SKM-1 treated with dmso at 0.1 percent for 144 hours (cell line): ENCODE results near the gene COL6A1.

Source experiments
- DNase-seq: peaks from one replicate; lab custom pipeline; 2025; ENCODE audit not compliant: unreplicated experiment; lab: John Stamatoyannopoulos, UW

The COL6A1 gene

DNA sequence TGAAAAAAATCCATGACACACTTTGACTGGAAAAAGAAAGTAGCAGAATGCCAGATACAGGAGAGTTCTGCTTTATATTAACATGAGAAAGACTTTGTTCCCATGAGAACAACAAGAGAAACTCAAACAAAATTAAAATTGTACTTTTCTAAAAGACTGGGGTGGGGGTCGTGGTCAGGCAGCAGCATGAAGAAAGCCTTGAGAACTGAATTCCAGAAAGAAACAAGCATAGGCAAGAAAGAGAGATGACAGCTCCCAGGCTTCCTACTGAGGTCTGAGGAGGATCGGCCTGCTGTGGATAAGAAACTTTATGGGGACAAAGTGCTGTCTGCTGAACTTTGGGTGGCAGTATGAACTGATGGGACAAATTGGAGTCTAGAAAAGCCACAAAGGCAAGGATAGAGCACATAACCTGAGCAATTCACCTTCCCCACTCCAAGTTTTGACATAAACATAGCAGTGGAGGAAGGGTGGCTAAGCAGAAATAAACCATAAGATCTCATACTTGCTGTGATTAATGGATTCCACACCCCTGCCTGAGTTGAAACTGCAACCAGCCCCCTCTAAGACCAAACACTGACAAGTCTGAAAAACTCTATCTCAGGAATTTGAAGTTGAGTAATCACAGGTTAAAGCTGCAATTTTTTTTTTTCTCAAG, 43.7 kb downstream of the COL6A1 start:
- DNase-seq = no peak

DNA sequence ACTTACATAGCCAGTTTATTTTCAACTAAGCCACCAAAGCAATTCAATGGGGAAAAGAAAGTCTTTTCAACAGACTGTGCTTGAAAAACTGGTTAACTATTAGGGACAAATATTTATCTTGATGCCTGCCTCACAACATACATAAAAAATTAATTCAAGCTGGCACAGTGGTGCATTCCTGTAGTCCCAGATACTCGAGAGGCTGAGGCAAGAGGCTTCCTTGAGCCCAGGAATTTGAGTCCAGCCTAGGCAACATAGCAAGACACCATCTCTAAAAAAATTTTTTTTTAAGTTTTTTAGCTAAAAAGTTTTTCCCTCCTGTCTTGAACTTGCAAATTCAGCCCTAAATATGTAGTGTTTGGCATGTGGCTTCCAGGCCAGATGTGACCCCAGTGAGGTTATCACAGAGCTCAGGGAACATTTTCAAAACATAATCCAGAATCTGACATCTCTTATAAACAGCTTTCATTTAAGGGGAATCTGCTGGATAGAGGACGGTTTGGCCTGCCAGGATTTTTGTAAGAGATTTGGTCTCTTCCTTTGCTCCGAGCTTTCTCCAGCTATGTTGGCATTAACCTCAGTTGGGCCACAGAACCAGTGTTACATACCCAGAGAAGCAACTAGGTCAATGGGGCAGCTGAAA, 46.4 kb downstream of the COL6A1 start:
- DNase-seq = no peak

DNA sequence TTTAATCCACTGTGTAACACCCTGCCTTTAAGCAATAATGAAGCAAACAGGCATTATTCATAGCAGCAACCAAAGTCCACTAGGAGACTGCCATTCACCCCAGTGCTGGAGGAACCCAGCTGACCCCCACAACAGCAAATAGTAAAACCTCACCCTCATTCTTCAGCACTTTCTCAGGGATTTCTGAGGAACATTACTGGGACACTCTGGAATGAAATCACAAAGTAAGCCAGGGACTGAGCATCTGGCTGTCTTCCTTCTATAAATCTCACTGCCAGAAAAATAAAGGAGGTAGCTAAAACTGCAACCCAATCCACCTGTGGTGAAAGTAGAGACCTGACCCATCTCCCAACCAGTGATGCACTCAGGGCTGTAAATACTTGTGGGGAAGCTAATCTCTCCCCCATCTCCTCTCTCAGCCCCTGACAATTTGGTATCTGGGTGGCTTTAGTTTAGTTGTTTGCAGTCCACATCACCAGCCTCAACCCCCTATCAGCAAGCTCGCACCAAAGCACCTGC, 47.1 kb downstream of the COL6A1 start:
- DNase-seq = no peak

DNA sequence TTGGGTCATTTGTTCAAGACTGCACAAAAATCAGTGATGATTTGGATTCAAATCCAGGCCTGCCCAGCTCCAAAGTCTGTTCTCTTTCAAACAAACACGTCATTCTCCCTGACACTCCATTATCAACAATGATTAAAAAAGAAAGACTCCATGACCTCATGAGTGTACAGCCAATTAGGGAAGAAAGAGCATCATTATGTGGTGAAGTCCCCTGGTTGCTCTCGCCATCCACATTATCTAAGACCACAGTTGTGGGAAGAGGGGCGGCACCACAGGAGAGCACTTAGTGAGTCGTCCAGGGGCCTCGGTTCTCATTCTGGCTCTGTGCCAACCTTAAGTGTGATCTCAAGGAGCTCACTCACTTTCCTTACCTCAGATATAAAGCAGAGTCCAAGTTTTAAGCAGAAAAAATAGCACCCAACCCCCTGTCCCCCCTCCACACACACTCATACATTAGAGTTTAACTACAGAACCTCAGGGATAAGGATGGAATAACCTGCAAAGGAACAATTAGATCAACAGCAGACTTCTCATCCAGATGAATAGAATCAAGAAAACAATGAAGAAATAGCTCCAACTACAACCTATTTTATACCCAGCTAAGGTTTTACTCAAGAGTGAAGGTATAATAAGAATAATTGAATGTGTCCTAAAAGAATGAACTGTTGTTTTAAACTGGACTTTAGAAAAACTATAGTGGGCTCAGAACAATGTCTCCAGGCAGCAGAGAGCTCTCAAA, 47.8 kb downstream of the COL6A1 start:
- no peak for DNase-seq

DNA sequence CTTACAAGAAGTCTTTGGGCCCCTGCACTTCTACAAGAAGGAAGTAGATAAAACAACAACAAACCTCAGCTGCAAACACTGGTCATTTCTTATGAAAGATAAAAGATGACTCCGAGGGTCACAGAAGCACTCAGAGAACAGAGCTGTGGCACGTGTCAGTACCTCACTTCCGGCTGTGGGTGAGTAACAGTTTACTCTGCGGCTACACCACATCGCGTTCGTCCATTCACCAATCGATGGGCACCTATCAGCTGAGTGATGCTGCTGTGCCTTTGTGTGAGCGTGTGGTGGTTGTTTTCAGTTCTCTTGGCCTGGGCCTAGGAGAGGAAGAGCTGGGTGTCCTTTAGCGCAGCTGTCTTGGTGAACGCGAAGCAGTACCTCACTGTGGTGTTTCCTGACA, 49.9 kb downstream of the COL6A1 start:
- DNase-seq = no peak

DNA sequence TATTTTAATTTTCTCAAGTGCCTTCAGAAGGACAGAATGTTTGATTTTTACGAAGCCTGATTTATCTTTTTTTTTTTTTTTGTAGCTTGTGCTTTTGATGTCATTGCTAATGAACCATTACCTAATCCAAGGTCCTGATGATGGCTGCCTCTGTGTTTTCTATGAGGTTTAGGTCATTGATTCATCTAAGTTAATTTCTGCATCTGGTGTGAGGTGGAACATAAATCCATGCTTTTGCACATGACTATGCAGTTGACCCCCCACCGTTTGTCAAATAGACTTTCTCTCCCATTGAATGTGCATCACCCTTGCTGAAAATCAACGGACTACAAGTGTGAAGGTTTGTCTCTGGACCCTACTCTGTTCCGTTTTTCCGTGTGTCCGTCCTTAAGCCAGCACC, 50.5 kb downstream of the COL6A1 start:
- DNase-seq = no peak

DNA sequence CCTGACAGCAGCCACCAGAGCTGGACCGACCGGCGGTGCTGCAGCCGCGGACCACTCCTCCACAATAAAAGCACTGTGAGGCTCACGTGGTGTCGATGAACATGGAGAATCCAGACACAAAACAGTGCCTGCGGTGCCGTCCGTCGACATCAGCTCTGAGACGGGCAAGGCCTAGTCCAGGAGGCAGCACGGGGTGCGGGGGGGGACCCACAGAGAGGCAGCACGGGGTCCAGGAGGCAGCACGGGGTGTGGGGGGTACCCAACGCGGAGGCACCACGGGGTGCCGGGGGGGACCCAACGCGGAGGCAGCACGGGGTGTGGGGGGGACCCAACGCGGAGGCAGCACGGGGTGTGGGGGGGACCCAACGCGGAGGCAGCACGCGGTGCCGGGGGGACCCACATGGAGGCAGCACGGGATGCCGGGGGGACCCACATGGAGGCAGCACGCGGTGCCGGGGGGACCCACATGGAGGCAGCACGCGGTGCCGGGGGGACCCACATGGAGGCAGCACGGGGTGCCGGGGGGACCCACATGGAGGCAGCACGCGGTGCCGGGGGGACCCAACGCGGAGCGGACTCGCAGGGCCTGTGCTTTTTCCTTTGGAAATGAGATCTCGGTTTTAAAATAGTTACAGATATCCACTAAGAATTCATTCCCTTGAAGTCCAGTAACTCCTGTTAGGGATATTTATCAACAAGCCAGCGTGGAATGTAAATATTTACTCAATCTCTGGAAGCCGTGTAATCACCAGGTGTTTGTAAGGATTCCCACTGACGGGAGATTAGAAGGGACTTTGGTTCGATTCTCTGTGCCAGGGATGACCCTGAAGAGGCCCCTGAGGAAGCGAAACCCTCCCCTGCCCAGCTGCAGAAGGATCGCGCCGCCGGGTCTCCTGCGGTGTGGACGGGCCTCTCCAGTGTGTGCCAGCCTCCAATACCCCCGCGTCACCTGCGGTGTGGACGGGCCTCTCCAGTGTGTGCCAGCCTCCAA, 52.1 kb downstream of the COL6A1 start:
- no peak for DNase-seq

DNA sequence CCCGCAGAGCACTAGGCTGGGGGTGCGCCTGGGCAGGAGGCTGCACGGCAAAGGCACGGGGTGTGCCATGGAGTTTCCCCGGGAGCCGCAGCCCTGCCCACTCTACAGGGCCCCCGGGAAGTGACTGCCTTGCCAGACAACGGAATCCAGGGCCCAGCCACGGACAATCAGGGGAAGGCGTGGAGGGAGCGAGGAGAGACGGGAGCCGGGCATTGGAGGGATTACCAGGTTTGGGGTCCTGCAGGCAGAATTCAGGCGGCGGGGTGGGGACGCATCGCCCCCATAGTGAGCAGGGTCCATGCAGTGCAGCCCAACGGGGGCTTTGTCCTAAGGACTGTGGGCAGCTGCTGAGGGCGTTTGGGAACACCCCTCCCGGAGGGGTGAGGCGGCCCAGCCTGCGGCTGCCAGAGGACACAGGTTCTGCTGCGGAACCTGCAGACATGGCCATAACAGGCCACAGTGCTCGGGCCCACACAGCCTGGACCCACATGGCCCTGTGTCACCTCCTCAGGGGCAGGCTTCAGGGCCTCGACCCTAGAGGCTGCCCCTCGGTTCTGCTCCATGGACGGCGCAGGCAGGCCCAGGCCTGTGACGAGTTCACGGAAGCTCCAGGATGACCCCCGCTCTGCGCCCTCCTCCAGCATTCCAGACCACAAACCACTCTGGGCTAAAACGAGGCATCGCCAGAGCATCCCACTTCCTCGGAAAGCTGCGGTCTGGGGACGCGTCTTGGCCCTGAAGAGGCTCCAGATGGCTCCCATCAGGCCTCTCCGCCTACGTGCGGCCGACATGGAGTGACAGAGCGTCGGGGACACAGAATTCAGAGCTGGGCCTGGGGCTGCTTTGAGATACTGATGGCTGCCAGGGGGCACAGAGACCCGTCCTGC, 54.5 kb downstream of the COL6A1 start:
- no peak for DNase-seq

DNA sequence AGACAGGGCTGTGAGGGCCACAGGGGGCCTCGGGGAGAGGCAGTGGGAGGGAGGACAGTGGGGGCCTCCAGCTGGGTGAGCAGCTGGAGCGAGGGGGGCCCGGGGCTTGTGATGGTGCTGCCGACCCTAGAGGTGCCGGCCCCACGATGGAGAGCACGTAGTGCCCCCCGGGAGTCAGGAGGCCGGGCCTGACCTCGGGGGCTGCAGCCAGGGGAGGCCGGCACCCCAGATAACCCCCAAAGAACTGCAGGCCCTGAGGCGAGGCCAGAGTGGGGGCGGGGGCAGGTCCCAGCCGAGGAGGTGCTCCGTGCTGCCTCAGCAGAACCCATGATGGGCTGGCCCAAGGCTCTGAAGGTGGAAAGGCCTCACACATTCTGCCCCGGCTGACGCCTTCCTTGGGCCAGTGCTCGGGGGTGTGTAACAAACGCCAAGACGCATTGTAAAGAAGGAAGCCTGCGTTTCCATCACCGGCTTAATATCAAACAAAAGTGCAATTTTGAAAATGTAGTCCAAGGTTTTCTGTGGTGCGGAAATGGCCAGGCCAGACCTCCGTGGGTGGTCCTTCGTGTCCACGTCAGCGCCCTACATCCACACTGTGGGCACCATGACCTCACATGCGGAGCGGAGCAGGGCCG, 55.2 kb downstream of the COL6A1 start:
- DNase-seq = no peak

DNA sequence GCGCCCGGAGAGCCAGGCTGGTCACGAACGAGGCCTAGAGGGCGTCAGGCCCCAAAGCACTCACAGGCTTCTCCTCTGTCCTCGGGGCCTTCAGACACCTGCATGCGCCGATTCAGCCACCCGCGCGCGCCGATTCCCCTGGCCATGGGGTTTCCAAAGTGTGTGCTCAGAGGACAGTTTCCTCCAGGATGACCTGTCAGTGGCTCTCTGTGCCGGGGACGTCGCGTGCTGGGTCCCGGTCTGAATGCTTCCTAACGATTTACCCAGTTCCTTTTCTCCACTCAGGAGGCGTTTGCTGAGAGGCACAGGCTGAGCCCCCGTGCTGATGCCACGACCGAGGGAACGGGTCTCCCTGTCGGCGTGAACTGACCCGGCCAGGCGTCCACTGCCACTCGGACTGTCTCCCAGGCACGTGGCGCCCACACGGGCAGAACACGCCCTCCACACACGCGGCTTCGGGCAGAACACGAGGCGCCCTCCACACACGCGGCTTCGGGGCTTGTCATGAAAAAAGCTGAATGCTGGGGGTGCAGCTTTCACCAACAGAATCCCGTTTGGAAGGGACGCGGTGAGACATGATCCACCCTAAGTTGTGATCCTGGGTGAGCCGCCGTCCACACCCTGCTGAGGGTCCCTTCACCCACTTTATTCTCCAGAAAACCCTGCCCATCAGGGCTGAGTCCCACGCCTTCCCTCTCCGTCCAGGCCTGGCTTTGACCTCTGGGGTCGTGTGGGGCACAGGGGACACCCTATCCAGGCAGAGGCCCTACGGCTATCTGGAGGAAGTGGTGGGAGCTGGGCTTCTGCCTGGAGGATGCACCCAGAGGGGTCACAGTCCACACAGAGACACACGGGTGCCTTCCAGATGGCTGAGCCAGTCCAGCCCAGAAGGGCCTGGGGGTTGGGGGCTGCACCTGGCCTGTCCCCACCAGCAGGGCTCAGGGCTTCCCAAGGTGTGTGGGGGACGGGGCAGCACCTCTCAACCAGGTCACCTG, 56.1 kb downstream of the COL6A1 start:
- DNase-seq = no peak

DNA sequence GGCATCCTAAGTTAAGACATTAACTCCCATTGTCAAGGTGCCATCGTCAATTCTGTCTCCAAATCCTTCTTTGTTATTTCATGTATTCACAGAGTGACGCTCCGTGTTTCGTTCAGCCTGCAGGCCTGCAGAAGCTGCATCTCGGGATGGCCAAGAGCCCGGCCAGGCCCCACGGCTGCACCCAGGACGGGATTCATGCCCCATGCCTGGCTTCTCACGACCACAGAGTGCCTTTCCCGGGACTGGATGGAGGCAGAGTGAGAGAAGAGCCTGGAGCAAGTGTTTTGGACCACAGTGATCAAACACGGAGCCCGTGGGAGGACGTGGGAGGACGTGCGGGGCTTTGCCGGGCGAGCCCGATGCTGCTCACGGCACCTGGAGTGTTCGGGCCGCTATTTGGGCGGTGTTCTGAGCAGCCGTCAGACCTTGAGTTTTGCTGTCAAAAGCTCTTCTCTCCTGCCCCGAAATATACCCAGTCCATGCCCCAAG, 56.8 kb downstream of the COL6A1 start:
- DNase-seq = no peak

DNA sequence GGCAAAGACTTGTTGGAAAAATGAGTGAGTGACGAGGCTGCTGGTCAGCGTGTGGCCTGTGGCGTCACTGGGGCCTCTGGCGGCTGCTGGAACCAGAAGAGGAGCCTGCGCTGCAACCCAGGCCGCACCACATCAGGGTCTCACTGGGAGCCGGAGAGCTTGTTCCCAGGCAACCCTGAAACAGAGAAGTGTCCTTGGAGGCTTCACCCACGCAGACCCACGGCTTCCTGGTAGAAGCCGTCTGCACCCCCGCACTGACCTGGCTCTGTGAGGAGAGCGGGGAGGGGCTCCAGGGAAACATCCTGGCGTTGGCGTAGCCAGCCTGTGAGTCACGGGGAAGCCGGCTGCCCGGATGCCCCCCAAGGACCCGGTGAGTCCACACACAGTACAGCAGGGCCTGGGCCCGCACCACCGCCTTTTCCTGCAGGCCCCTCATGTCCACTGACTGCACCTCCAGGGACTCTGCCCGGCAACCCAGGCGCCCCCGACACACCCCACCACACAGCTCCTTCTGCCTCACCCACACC, 57.4 kb downstream of the COL6A1 start:
- no peak for DNase-seq

DNA sequence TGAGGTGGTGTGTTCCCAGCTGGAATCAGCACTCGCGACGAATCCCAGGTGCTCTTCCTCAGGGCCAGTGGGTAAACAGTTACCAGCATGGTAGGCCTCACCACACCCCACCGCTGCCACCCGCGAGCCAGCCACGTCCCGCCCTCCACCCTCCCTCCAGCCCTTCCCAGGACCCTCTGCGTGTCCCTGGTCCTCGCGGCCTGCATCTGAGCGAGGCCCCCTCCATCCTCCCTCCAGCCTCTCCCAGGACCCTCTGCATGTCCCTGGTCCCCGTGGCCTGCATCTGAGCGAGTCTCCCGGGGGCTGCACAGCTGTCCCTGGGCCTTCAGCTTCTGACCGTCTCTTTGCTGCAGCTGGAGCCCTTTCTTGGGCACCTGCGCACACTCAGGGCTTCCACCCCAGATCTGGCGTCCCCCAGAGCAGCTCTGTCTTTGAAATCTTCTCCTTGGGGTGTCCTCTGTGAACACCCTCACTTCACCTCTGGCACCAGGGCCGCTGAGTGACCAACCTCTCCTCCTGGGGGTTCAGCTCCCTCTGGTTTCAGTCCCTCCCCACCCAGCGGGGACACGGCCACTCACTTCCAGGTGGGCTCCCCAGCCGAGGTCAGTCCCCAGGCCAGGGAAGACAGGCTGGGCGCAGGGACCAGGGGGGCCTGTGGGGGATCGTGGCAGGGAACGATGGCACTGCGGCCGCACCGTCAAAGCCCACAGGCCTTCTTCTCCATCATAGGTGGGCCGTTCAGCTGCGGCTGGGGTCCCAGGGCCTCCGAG, 58.5 kb downstream of the COL6A1 start:
- DNase-seq = no peak

DNA sequence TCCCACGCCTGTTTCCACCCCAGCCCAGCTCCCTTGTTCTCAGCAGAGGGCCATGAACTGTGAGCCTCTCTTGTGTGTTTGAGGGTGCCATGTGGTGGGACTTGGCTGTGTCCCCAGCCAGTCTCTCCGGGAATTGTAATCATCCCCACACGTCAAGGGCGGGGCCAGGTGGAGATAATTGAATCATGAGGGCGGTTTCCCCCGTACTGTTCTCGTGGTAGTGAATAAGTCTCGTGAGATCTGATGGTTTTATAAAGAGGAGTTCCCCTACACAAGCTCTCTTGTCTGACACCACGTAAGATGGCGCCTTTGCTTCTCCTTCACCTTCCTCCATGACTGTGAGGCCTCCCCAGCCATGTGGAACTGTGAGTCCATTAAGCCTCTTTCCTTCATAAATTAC, 59.1 kb downstream of the COL6A1 start:
- no peak for DNase-seq

DNA sequence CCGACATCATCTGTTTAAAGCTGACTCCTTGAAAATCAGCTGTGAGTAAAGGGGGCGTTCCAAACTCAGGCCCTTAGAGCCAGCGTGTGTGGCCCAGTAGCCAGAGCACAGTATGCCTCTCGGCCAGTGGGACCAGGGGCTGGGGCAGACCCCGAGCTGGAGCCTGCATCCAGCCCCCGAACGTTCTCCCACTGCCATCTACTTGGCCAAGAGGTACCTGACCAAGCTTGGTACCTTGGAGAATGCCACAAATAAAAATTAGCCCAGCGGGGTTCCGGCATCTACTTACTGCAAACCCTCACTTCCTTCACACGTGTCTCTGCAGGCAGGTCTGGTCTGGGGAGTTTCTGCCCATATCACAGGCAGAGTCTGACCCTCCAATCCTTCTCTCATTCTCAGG, 59.6 kb downstream of the COL6A1 start:
- DNase-seq = no peak

DNA sequence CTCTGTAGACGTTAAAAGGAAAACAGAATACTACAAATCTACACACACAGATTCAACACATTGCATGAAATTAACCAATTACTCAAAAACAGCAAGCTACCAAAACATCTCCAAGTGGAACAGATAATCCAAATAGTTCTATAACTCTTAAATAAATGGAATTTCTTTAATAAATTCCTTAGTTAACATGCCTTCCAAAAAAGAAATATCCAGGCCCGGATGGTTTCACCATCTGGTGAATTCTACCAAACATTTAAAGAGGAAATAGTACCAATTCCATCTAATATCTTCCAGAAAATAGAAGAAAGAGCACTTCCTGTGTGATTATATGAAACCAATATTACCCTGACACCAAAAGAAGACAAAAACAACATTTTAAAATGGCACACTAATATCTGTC, 63.6 kb downstream of the COL6A1 start:
- DNase-seq = no peak

DNA sequence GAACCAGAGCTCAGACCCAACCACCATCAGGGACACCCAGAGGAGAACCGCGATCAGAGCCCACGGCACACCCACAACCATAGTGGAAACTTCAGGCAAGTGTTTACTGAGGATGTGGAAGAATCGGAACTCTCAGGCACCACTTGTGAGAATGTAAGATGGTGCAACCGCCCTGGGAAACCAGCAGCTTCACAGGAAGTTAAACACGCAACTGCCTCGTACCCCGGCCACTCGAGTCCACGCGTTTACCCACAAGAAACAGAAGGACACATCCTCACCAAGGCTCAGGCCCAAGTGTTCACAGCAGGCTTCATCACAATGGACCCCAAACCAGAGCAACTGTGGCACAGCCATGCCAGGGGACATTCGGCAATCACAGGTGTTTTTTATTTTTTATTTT, 64.9 kb downstream of the COL6A1 start:
- DNase-seq = no peak
